GM23338 (cell line): Measurements from ENCODE around the gene PCDH17.

Source experiments
- CREB1 ChIP-seq: fragments of 250-450 bp; sonication (Bioruptor Pico); IDR thresholded peaks from 2 replicates; pipeline ENCODE4 v1.5.0; 2020; ENCODE audit warnings: low read depth, mild to moderate bottlenecking, moderate library complexity
- EZH2phosphoT487 ChIP-seq: fragments of 200-600 bp; sonication (generic); IDR thresholded peaks from one replicate; pipeline ENCODE4 v1.8.1; 2018; ENCODE audit warnings: antibody characterized with exemption; ENCODE audit not compliant: unreplicated experiment
- REST ChIP-seq: IDR thresholded peaks from one replicate; pipeline ENCODE4 v1.6.1; 2018; ENCODE audit warnings: antibody characterized with exemption; ENCODE audit not compliant: unreplicated experiment
- TF ChIP-seq, protein P1 (sequence below), 2 experiments: fragments of 200-600 bp in 1 of 2; sonication (generic) in 1 of 2; conservative IDR thresholded peaks; 2 replicates each; pipeline versions ENCODE4 v1.5.1 to v1.6.1; 2016 to 2017; ENCODE audit warnings: antibody characterized with exemption in 2 of 2, low read depth in 2 of 2, mild to moderate bottlenecking in 2 of 2, moderate library complexity in 1 of 2
- TF ChIP-seq, protein P2 (sequence below): IDR thresholded peaks from 2 replicates; pipeline ENCODE4 v1.6.1; 2016; ENCODE audit warnings: antibody characterized with exemption

DNA sequence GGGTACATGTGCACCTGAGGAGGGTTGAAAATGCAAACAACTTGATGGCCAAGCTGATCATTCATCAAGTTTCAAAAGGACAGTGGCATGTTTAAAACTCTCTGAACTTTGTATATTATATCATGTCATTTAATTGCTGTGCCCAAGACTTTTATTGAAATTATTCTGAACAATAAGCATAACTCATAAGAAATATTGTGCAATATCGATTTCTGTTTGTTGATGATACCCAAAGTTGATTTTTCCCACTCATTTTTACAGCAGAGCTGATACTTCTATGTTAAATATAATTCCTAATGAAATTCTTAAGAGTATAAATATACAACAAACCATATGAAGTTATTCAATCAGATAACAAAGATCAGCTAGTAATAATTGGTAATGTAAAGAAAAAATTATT lies 49.1 kb downstream of the PCDH17 start:
- TF ChIP-seq, protein P1, sequence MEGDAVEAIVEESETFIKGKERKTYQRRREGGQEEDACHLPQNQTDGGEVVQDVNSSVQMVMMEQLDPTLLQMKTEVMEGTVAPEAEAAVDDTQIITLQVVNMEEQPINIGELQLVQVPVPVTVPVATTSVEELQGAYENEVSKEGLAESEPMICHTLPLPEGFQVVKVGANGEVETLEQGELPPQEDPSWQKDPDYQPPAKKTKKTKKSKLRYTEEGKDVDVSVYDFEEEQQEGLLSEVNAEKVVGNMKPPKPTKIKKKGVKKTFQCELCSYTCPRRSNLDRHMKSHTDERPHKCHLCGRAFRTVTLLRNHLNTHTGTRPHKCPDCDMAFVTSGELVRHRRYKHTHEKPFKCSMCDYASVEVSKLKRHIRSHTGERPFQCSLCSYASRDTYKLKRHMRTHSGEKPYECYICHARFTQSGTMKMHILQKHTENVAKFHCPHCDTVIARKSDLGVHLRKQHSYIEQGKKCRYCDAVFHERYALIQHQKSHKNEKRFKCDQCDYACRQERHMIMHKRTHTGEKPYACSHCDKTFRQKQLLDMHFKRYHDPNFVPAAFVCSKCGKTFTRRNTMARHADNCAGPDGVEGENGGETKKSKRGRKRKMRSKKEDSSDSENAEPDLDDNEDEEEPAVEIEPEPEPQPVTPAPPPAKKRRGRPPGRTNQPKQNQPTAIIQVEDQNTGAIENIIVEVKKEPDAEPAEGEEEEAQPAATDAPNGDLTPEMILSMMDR (conservative IDR thresholded peaks at IDR 0.05; ENCODE audit: low read depth in 2 of 2) = no peak
- TF ChIP-seq CREB1 (CRISPR knock-in tag) (no peak), REST (no peak), EZH2phosphoT487 (no peak)
- TF ChIP-seq, protein P2, sequence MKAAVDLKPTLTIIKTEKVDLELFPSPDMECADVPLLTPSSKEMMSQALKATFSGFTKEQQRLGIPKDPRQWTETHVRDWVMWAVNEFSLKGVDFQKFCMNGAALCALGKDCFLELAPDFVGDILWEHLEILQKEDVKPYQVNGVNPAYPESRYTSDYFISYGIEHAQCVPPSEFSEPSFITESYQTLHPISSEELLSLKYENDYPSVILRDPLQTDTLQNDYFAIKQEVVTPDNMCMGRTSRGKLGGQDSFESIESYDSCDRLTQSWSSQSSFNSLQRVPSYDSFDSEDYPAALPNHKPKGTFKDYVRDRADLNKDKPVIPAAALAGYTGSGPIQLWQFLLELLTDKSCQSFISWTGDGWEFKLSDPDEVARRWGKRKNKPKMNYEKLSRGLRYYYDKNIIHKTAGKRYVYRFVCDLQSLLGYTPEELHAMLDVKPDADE = no peak
